Globus pallidus (tissue), 1 donor: ENCODE data around the gene MAGEA8.
"Not testable (repeated sequence)": the region's sequence is repeated elsewhere in the genome, so short reads cannot be mapped to it uniquely, and the experiment has no call there.

Source experiments
- DNase-seq: peaks from one replicate; pipeline ENCODE4 v3.0.0-alpha.2; 2015; ENCODE audit warnings: low spot score

MAGEA8 gene

GRCh38 chrX:149881081-149881711, at the start of gene MAGEA8:
TSS of gene MAGEA8 (plus strand) at chrX:149881183. CDS start at chrX:149884273, 3,090 bp downstream.
- no peak for DNase-seq

- no peak for DNase-seq
These were observed 49.5 kb upstream of the MAGEA8 start for GRCh38 chrX:149831473-149831872.

- DNase-seq: not testable (repeated sequence)
These were observed 44.3 kb upstream of the MAGEA8 start for GRCh38 chrX:149836728-149837127.

- DNase-seq: no peak
These were observed 43.8 kb upstream of the MAGEA8 start for GRCh38 chrX:149837167-149837566.

GRCh38 chrX:149837639-149838038, 43.3 kb upstream of the MAGEA8 start:
- DNase-seq: no peak

GRCh38 chrX:149841929-149842328, 39.1 kb upstream of the MAGEA8 start:
- DNase-seq: no peak

- no peak for DNase-seq
These were observed 35.6 kb upstream of the MAGEA8 start for GRCh38 chrX:149845385-149845784.

GRCh38 chrX:149846789-149847188, 34.2 kb upstream of the MAGEA8 start:
- DNase-seq: no peak

GRCh38 chrX:149848855-149849254, 32.1 kb upstream of the MAGEA8 start:
- DNase-seq: no peak

GRCh38 chrX:149849787-149850186, 31.2 kb upstream of the MAGEA8 start:
- DNase-seq: no peak

GRCh38 chrX:149851864-149852263, 29.1 kb upstream of the MAGEA8 start:
- no peak for DNase-seq

GRCh38 chrX:149853925-149854324, 27.1 kb upstream of the MAGEA8 start:
- no peak for DNase-seq

GRCh38 chrX:149858592-149858991, 22.4 kb upstream of the MAGEA8 start:
- DNase-seq: no peak

GRCh38 chrX:149860445-149860844, 20.5 kb upstream of the MAGEA8 start:
- DNase-seq: no peak

- no peak for DNase-seq
These were observed 15.6 kb upstream of the MAGEA8 start for GRCh38 chrX:149865390-149865789.

GRCh38 chrX:149867488-149867887, 13.5 kb upstream of the MAGEA8 start:
- DNase-seq: no peak

- no peak for DNase-seq
These were observed 10.1 kb upstream of the MAGEA8 start for GRCh38 chrX:149870840-149871239.

- DNase-seq: no peak
These were observed 9.6 kb upstream of the MAGEA8 start for GRCh38 chrX:149871433-149871832.

- DNase-seq: no peak
These were observed 9.0 kb upstream of the MAGEA8 start for GRCh38 chrX:149871940-149872339.

- DNase-seq: no peak
These were observed 3.8 kb upstream of the MAGEA8 start for GRCh38 chrX:149877157-149877556.

- DNase-seq: no peak
These were observed 3.3 kb upstream of the MAGEA8 start for GRCh38 chrX:149877636-149878035.

GRCh38 chrX:149890828-149891227, 9.8 kb downstream of the MAGEA8 start:
- DNase-seq: not testable (repeated sequence)

- DNase-seq: no peak
These were observed 17.6 kb downstream of the MAGEA8 start for GRCh38 chrX:149898554-149898953.
